ENCODE measurements around the gene SCART1. TPM values are rescaled to one million over a fixed set of nuclear protein-coding genes. Genes with fewer than 3 reads are reported as not detected.
"Not testable (repeated sequence)": the region's sequence is repeated elsewhere in the genome, so short reads cannot be mapped to it uniquely, and the experiment has no call there.

The SCART1 gene
- total and polyA plus RNA-seq, 2 donors (not counting 1 experiment from before 2014, with no cell fraction given), result 0.84 to 2.5 TPM

- Histone ChIP-seq H3K36me3 (ENCODE audit: control insufficient read depth, insufficient read depth, low read length) (no peaks in the 10 kb centered on the region), H3K9ac (ENCODE audit: insufficient read depth, low read length) (no peak overlapping the region), H3K27ac (ENCODE audit: insufficient read depth, low read length) (no peak overlapping the region), H3K27me3 (ENCODE audit: control insufficient read depth, insufficient read depth, low read length) (no peaks in the 10 kb centered on the region), H3K9me3 (ENCODE audit: control insufficient read depth, insufficient read depth, low read depth, low read length) (no peaks in the 10 kb centered on the region), H4K20me1 (ENCODE audit: control insufficient read depth, extremely low read depth, insufficient read depth, low read length) (no peaks in the 10 kb centered on the region), H3K79me2 (ENCODE audit: control insufficient read depth, insufficient read depth, low read length) (no peaks in the 10 kb centered on the region), H2AFZ (ENCODE audit: low read length) (no peak overlapping the region), H3K4me2 (ENCODE audit: extremely low read depth, insufficient read depth, low read length) (no peak overlapping the region), H3K4me3 (replicated peaks in 1 of 4; ENCODE audit: control extremely low read depth in 1 of 4, insufficient read depth in 1 of 4, low read depth in 3 of 4, low read length in 4 of 4) (no peak overlapping the region), H3K4me1 (ENCODE audit: control insufficient read depth, extremely low read depth, insufficient read depth, low read length) (no peaks in the 10 kb centered on the region)
- DNase-seq (ENCODE audit: low read depth in 2 of 2), result no peak
- TF ChIP-seq EZH2 (IDR thresholded peaks at IDR 0.05; ENCODE audit: low read length, missing control alignments), result no peak
- TF ChIP-seq CTCF (conservative IDR thresholded peaks at IDR 0.05 in 1 of 2, IDR thresholded peaks at IDR 0.05 in 1 of 2; ENCODE audit: low read depth in 1 of 2, low read length in 2 of 2), result no peak
Observed at GRCh38 chr10:133515471-133515870, 61.7 kb downstream of the SCART1 start.

DNA sequence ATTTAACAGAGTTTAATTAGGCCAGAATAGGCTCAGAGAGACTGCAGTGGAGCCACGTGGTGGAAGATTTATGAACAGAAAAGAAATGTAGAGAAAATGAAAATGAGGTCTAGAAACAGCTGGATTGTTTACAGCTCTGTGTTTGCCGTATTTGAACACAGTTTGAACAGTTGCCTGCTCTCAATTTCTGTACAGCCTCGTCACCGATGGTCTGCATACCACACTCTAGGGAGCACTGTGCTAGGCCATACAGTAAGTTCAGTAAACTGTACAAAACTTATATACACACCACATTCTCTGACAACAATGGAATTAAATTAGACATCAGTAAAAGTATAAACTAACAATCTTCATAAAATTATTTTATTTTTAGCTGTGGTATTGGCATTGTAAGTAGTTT is 62.3 kb downstream of the SCART1 start:
- H3K4me3 ChIP-seq (replicated peaks in 1 of 4; ENCODE audit: control extremely low read depth in 1 of 4, insufficient read depth in 1 of 4, low read depth in 3 of 4, low read length in 4 of 4), result no peak overlapping the region
- no peaks in the 10 kb centered on the region for H3K4me1 ChIP-seq (ENCODE audit: control insufficient read depth, extremely low read depth, insufficient read depth, low read length)
- no peaks in the 10 kb centered on the region for H3K36me3 ChIP-seq (ENCODE audit: control insufficient read depth, insufficient read depth, low read length)
- H4K20me1 ChIP-seq (ENCODE audit: control insufficient read depth, extremely low read depth, insufficient read depth, low read length), result no peaks in the 10 kb centered on the region
- H3K27me3 ChIP-seq (ENCODE audit: control insufficient read depth, insufficient read depth, low read length), result no peaks in the 10 kb centered on the region
- no peak overlapping the region for H3K4me2 ChIP-seq (ENCODE audit: extremely low read depth, insufficient read depth, low read length)
- H3K27ac ChIP-seq (ENCODE audit: insufficient read depth, low read length), result no peak overlapping the region
- no peak for TF ChIP-seq CTCF (conservative IDR thresholded peaks at IDR 0.05 in 1 of 2, IDR thresholded peaks at IDR 0.05 in 1 of 2; ENCODE audit: low read depth in 1 of 2, low read length in 2 of 2)
- TF ChIP-seq EZH2 (IDR thresholded peaks at IDR 0.05; ENCODE audit: low read length, missing control alignments), result no peak
- no peak overlapping the region for H2AFZ ChIP-seq (ENCODE audit: low read length)
- DNase-seq (ENCODE audit: low read depth in 2 of 2), result no peak
- H3K79me2 ChIP-seq (ENCODE audit: control insufficient read depth, insufficient read depth, low read length), result no peaks in the 10 kb centered on the region
- no peak overlapping the region for H3K9ac ChIP-seq (ENCODE audit: insufficient read depth, low read length)
- no peaks in the 10 kb centered on the region for H3K9me3 ChIP-seq (ENCODE audit: control insufficient read depth, insufficient read depth, low read depth, low read length)

DNA sequence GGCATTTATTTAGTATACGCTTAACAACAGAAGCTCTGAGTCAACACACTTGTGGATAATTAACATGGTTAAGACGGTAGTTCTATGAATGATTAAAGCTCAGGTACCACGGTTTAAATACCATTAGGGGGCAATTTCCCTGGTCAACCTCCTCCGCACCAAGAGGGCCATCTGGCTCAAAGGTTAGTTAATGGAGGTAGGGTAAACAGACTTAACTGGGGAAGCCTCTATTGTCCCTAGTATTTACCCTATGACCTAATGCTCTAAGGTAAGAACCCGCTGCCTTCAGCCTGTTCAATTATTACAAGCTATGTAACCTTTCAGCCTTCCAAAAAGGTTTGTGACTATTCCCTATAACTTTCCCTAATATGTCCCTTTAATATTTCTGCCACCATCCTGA is 64.8 kb downstream of the SCART1 start:
- not testable (repeated sequence) for H3K79me2 ChIP-seq (ENCODE audit: control insufficient read depth, insufficient read depth, low read length); H2AFZ ChIP-seq (ENCODE audit: low read length); H3K4me1 ChIP-seq (ENCODE audit: control insufficient read depth, extremely low read depth, insufficient read depth, low read length); H3K27ac ChIP-seq (ENCODE audit: insufficient read depth, low read length); H3K9me3 ChIP-seq (ENCODE audit: control insufficient read depth, insufficient read depth, low read depth, low read length); H3K4me2 ChIP-seq (ENCODE audit: extremely low read depth, insufficient read depth, low read length); H3K4me3 ChIP-seq (replicated peaks in 1 of 4; ENCODE audit: control extremely low read depth in 1 of 4, insufficient read depth in 1 of 4, low read depth in 3 of 4, low read length in 4 of 4); H3K36me3 ChIP-seq (ENCODE audit: control insufficient read depth, insufficient read depth, low read length); DNase-seq (ENCODE audit: low read depth in 2 of 2); H4K20me1 ChIP-seq (ENCODE audit: control insufficient read depth, extremely low read depth, insufficient read depth, low read length); H3K27me3 ChIP-seq (ENCODE audit: control insufficient read depth, insufficient read depth, low read length); H3K9ac ChIP-seq (ENCODE audit: insufficient read depth, low read length)

Other genes starting within 250 kb of the SCART1 start
- gene UTF1, start 223.7 kb upstream of the SCART1 start, total RNA-seq, result not detected in 2 replicates
- not detected in 2 replicates for gene UTF1, start 223.7 kb upstream of the SCART1 start, polyA plus RNA-seq
- gene VENTX, start 216.1 kb upstream of the SCART1 start, total RNA-seq, result not detected in 2 replicates
- not detected in 2 replicates for gene VENTX, start 216.1 kb upstream of the SCART1 start, polyA plus RNA-seq
- 1.0 and 2.0 TPM in 2 replicates for gene ADAM8, start 177.1 kb upstream of the SCART1 start, total RNA-seq
- gene ADAM8, start 177.1 kb upstream of the SCART1 start, polyA plus RNA-seq, result 0.23 and 0.26 TPM in 2 replicates
- gene TUBGCP2, start 145.1 kb upstream of the SCART1 start, total RNA-seq, result 51.6 and 60.8 TPM in 2 replicates
- gene TUBGCP2, start 145.1 kb upstream of the SCART1 start, polyA plus RNA-seq, result 31.0 and 46.0 TPM in 2 replicates
- gene ZNF511, start 145.0 kb upstream of the SCART1 start, total RNA-seq, result 23.6 and 27.7 TPM in 2 replicates
- 18.5 and 25.2 TPM in 2 replicates for gene ZNF511, start 145.0 kb upstream of the SCART1 start, polyA plus RNA-seq
- gene CALY, start 117.0 kb upstream of the SCART1 start, total RNA-seq, result 0.26 TPM in 1 of 2 replicates, not detected in the other
- gene CALY, start 117.0 kb upstream of the SCART1 start, polyA plus RNA-seq, result 0.14 TPM in 1 of 2 replicates, not detected in the other
- gene PRAP1, start 106.6 kb upstream of the SCART1 start, total RNA-seq, result not detected in 2 replicates
- not detected in 2 replicates for gene PRAP1, start 106.6 kb upstream of the SCART1 start, polyA plus RNA-seq
- gene FUOM, start 95.9 kb upstream of the SCART1 start, total RNA-seq, result 6.4 and 15.0 TPM in 2 replicates
- gene FUOM, start 95.9 kb upstream of the SCART1 start, polyA plus RNA-seq, result 14.2 and 16.0 TPM in 2 replicates
- 48.5 and 63.9 TPM in 2 replicates for gene ECHS1, start 80.6 kb upstream of the SCART1 start, total RNA-seq
- gene ECHS1, start 80.6 kb upstream of the SCART1 start, polyA plus RNA-seq, result 71.9 and 89.3 TPM in 2 replicates
- 9.2 and 9.8 TPM in 2 replicates for gene PAOX, start 74.7 kb upstream of the SCART1 start, total RNA-seq
- gene PAOX, start 74.7 kb upstream of the SCART1 start, polyA plus RNA-seq, result 2.4 and 3.3 TPM in 2 replicates
- 22.1 and 23.9 TPM in 2 replicates for gene MTG1, start 59.8 kb upstream of the SCART1 start, total RNA-seq
- 25.3 and 39.0 TPM in 2 replicates for gene MTG1, start 59.8 kb upstream of the SCART1 start, polyA plus RNA-seq
- gene SPRN, start 29.3 kb upstream of the SCART1 start, total RNA-seq, result under 0.01 and 0.33 TPM in 2 replicates
- 0.93 and 1.2 TPM in 2 replicates for gene SPRN, start 29.3 kb upstream of the SCART1 start, polyA plus RNA-seq
- gene CYP2E1, start 73.4 kb downstream of the SCART1 start, total RNA-seq, result 0.26 and 0.50 TPM in 2 replicates
- gene CYP2E1, start 73.4 kb downstream of the SCART1 start, polyA plus RNA-seq, result 0.66 and 0.90 TPM in 2 replicates
- gene SYCE1, start 111.6 kb downstream of the SCART1 start, total RNA-seq, result 0.17 and 0.26 TPM in 2 replicates
- 0.30 and 0.41 TPM in 2 replicates for gene SYCE1, start 111.6 kb downstream of the SCART1 start, polyA plus RNA-seq
- not detected in 2 replicates for gene FRG2B, start 172.8 kb downstream of the SCART1 start, total RNA-seq
- gene FRG2B, start 172.8 kb downstream of the SCART1 start, polyA plus RNA-seq, result not detected in 2 replicates

All from fibroblast of lung (primary cell).